Measurements from ENCODE around the gene GPSM1. TPM values are rescaled to one million over a fixed set of nuclear protein-coding genes. Genes with fewer than 3 reads are reported as not detected.

GPSM1 gene
- total and polyA plus RNA-seq, 7 experiments from 2014 or later, result 0.87 to 11.5 (median 8.4) TPM

- Mint-ChIP-seq H3K27me3 (no peaks in the 10 kb centered on the region), H3K27ac (no peak overlapping the region), H3K36me3 (no peaks in the 10 kb centered on the region), H3K9me3 (peaks cover 0 to 3% (median 0%) of the 10 kb centered on the region in 11 donors), H3K4me3 (no peak overlapping the region), H3K4me1 (no peaks in the 10 kb centered on the region)
- Histone ChIP-seq H3K27ac (ENCODE audit: low read depth, low read length) (no peak overlapping the region), H3K27me3 (ENCODE audit: control insufficient read depth in 2 of 2, insufficient read depth in 2 of 2, low read length in 2 of 2) (no peaks in the 10 kb centered on the region), H3K4me1 (ENCODE audit: control insufficient read depth in 2 of 2, insufficient read depth in 2 of 2, low read length in 2 of 2) (no peaks in the 10 kb centered on the region), H3K9me3 (ENCODE audit: control insufficient read depth in 2 of 3, low read length in 3 of 3) (no peaks in the 10 kb centered on the region), H3K4me3 (ENCODE audit: low read length) (no peak overlapping the region), H3K36me3 (ENCODE audit: control insufficient read depth in 2 of 3, insufficient read depth in 3 of 3, low read length in 3 of 3) (no peaks in the 10 kb centered on the region)
- ChIA-PET POLR2A (no interaction called here), CTCF (interaction anchor here (0.9 kb wide), 1 partner anchor 11 kb away, joined by 3 read pairs; no protein-coding TSS in a partner anchor)
- no peak for ATAC-seq
- intact Hi-C loops (cut with micrococcal nuclease), result no loop called here
- DNase-seq, result no peak
Observed at GRCh38 chr9:136290508-136291000, 36.8 kb upstream of the GPSM1 start.

GRCh38 chr9:136291306-136292025 lies 35.9 kb upstream of the GPSM1 start:
- CTCF ChIA-PET, result no interaction called here
- H3K36me3 Mint-ChIP-seq, result no peaks in the 10 kb centered on the region
- POLR2A ChIA-PET, result no interaction called here
- intact Hi-C loops (cut with micrococcal nuclease), result no loop called here
- H3K27me3 ChIP-seq (ENCODE audit: control insufficient read depth in 2 of 2, insufficient read depth in 2 of 2, low read length in 2 of 2), result no peaks in the 10 kb centered on the region
- H3K9me3 ChIP-seq (ENCODE audit: control insufficient read depth in 2 of 3, low read length in 3 of 3), result no peaks in the 10 kb centered on the region
- no peaks in the 10 kb centered on the region for H3K4me1 Mint-ChIP-seq
- no peak overlapping the region for H3K4me3 ChIP-seq (ENCODE audit: low read length)
- H3K9me3 Mint-ChIP-seq, result peaks cover 0 to 3% (median 0%) of the 10 kb centered on the region in 11 donors
- peak overlapping the region in 1 of 9 donors; percentile 67 for H3K27ac Mint-ChIP-seq
- H3K27ac ChIP-seq (ENCODE audit: low read depth, low read length), result no peak overlapping the region
- DNase-seq, result no peak
- H3K4me3 Mint-ChIP-seq, result no peak overlapping the region
- no peaks in the 10 kb centered on the region for H3K27me3 Mint-ChIP-seq
- no peak for ATAC-seq
- H3K4me1 ChIP-seq (ENCODE audit: control insufficient read depth in 2 of 2, insufficient read depth in 2 of 2, low read length in 2 of 2), result no peaks in the 10 kb centered on the region
- no peaks in the 10 kb centered on the region for H3K36me3 ChIP-seq (ENCODE audit: control insufficient read depth in 2 of 3, insufficient read depth in 3 of 3, low read length in 3 of 3)

- ATAC-seq (no peak), DNase-seq (no peak)
- H3K4me1 Mint-ChIP-seq, result no peaks in the 10 kb centered on the region
- no peaks in the 10 kb centered on the region for H3K9me3 ChIP-seq (ENCODE audit: control insufficient read depth in 2 of 3, low read length in 3 of 3)
- H3K4me3 ChIP-seq (ENCODE audit: low read length), result no peak overlapping the region
- no peaks in the 10 kb centered on the region for H3K27me3 ChIP-seq (ENCODE audit: control insufficient read depth in 2 of 2, insufficient read depth in 2 of 2, low read length in 2 of 2)
- no peaks in the 10 kb centered on the region for H3K4me1 ChIP-seq (ENCODE audit: control insufficient read depth in 2 of 2, insufficient read depth in 2 of 2, low read length in 2 of 2)
- intact Hi-C loops (cut with micrococcal nuclease), result no loop called here
- no peaks in the 10 kb centered on the region for H3K36me3 Mint-ChIP-seq
- no peaks in the 10 kb centered on the region for H3K27me3 Mint-ChIP-seq
- no peaks in the 10 kb centered on the region for H3K36me3 ChIP-seq (ENCODE audit: control insufficient read depth in 2 of 3, insufficient read depth in 3 of 3, low read length in 3 of 3)
- CTCF ChIA-PET, result no interaction called here
- no peak overlapping the region for H3K27ac ChIP-seq (ENCODE audit: low read depth, low read length)
- no peak overlapping the region for H3K4me3 Mint-ChIP-seq
- no peak overlapping the region for H3K27ac Mint-ChIP-seq
- H3K9me3 Mint-ChIP-seq, result no peaks in the 10 kb centered on the region
- POLR2A ChIA-PET, result no interaction called here
Observed at GRCh38 chr9:136292026-136292538, 35.3 kb upstream of the GPSM1 start.

GRCh38 chr9:136292591-136293448 lies 34.5 kb upstream of the GPSM1 start:
- H3K4me1 ChIP-seq (ENCODE audit: control insufficient read depth in 2 of 2, insufficient read depth in 2 of 2, low read length in 2 of 2), result no peaks in the 10 kb centered on the region
- Mint-ChIP-seq H3K27me3 (no peaks in the 10 kb centered on the region), H3K27ac (no peak overlapping the region), H3K36me3 (no peaks in the 10 kb centered on the region), H3K4me3 (no peak overlapping the region), H3K9me3 (no peaks in the 10 kb centered on the region), H3K4me1 (no peaks in the 10 kb centered on the region)
- ChIA-PET CTCF (no interaction called here), POLR2A (no interaction called here)
- intact Hi-C loops (cut with micrococcal nuclease), result no loop called here
- H3K36me3 ChIP-seq (ENCODE audit: control insufficient read depth in 2 of 3, insufficient read depth in 3 of 3, low read length in 3 of 3), result no peaks in the 10 kb centered on the region
- no peak overlapping the region for H3K4me3 ChIP-seq (ENCODE audit: low read length)
- no peak overlapping the region for H3K27ac ChIP-seq (ENCODE audit: low read depth, low read length)
- DNase-seq, result no peak
- no peak for ATAC-seq
- no peaks in the 10 kb centered on the region for H3K27me3 ChIP-seq (ENCODE audit: control insufficient read depth in 2 of 2, insufficient read depth in 2 of 2, low read length in 2 of 2)
- no peaks in the 10 kb centered on the region for H3K9me3 ChIP-seq (ENCODE audit: control insufficient read depth in 2 of 3, low read length in 3 of 3)

GRCh38 chr9:136293476-136294077 lies 33.8 kb upstream of the GPSM1 start:
- DNase-seq, result no peak
- Histone ChIP-seq H3K27me3 (ENCODE audit: control insufficient read depth in 2 of 2, insufficient read depth in 2 of 2, low read length in 2 of 2) (no peaks in the 10 kb centered on the region), H3K4me1 (ENCODE audit: control insufficient read depth in 2 of 2, insufficient read depth in 2 of 2, low read length in 2 of 2) (no peaks in the 10 kb centered on the region), H3K4me3 (ENCODE audit: low read length) (no peak overlapping the region), H3K36me3 (ENCODE audit: control insufficient read depth in 2 of 3, insufficient read depth in 3 of 3, low read length in 3 of 3) (no peaks in the 10 kb centered on the region), H3K27ac (ENCODE audit: low read depth, low read length) (no peak overlapping the region), H3K9me3 (ENCODE audit: control insufficient read depth in 2 of 3, low read length in 3 of 3) (no peaks in the 10 kb centered on the region)
- Mint-ChIP-seq H3K36me3 (no peaks in the 10 kb centered on the region), H3K27ac (no peak overlapping the region), H3K4me3 (no peak overlapping the region), H3K27me3 (peaks cover 0 to 2% (median 0%) of the 10 kb centered on the region in 5 donors), H3K9me3 (no peaks in the 10 kb centered on the region), H3K4me1 (no peaks in the 10 kb centered on the region)
- ChIA-PET CTCF (no interaction called here), POLR2A (no interaction called here)
- ATAC-seq, result no peak
- intact Hi-C loops (cut with micrococcal nuclease), result no loop called here

- intact Hi-C loops (cut with micrococcal nuclease), result no loop called here
- no peaks in the 10 kb centered on the region for H3K27me3 ChIP-seq (ENCODE audit: control insufficient read depth in 2 of 2, insufficient read depth in 2 of 2, low read length in 2 of 2)
- ATAC-seq, result no peak
- no peaks in the 10 kb centered on the region for H3K4me1 ChIP-seq (ENCODE audit: control insufficient read depth in 2 of 2, insufficient read depth in 2 of 2, low read length in 2 of 2)
- no peak overlapping the region for H3K4me3 ChIP-seq (ENCODE audit: low read length)
- CTCF ChIA-PET, result no interaction called here
- no peak for DNase-seq
- no peak overlapping the region for H3K4me3 Mint-ChIP-seq
- POLR2A ChIA-PET, result no interaction called here
- H3K36me3 Mint-ChIP-seq, result no peaks in the 10 kb centered on the region
- H3K27ac ChIP-seq (ENCODE audit: low read depth, low read length), result no peak overlapping the region
- no peak overlapping the region for H3K27ac Mint-ChIP-seq
- H3K36me3 ChIP-seq (ENCODE audit: control insufficient read depth in 2 of 3, insufficient read depth in 3 of 3, low read length in 3 of 3), result no peaks in the 10 kb centered on the region
- no peaks in the 10 kb centered on the region for H3K9me3 Mint-ChIP-seq
- H3K4me1 Mint-ChIP-seq, result no peaks in the 10 kb centered on the region
- no peaks in the 10 kb centered on the region for H3K9me3 ChIP-seq (ENCODE audit: control insufficient read depth in 2 of 3, low read length in 3 of 3)
- H3K27me3 Mint-ChIP-seq, result peaks cover 0 to 3% (median 0%) of the 10 kb centered on the region in 5 donors
Observed at GRCh38 chr9:136294437-136294836, 32.9 kb upstream of the GPSM1 start.
